HG02970 (cell line): Measurements from ENCODE around the gene POLR3F.
"Not testable (repeated sequence)": the region's sequence is repeated elsewhere in the genome, so short reads cannot be mapped to it uniquely, and the experiment has no call there.

ENCODE experiments used
- ATAC-seq: cut with Tn5 transposase; IDR thresholded peaks from one replicate; pipeline ENCODE4 v1.9.1; 2021; ENCODE audit warnings: mild to moderate bottlenecking, moderate library complexity, moderate number of reproducible peaks; ENCODE audit not compliant: unreplicated experiment, low FRiP score

POLR3F gene

GRCh38 chr20:18466894-18467730 lies at the start of gene POLR3F, which contains the start of gene DZANK1:
Gene POLR3F, plus strand, starts transcription at chr20:18467390. Its CDS starts 117 bp downstream, at chr20:18467507.
Gene DZANK1, minus strand, starts transcription at chr20:18467030. Its CDS starts 1,672 bp downstream, at chr20:18465358.
- peak; percentile 90 for ATAC-seq

GRCh38 chr20:18421608-18422007 lies 45.6 kb upstream of the POLR3F start:
- no peak for ATAC-seq

GRCh38 chr20:18427214-18427613 lies 40.0 kb upstream of the POLR3F start:
- no peak for ATAC-seq

GRCh38 chr20:18428490-18429173 lies 38.6 kb upstream of the POLR3F start:
- ATAC-seq: no peak

GRCh38 chr20:18430172-18430826 lies 36.9 kb upstream of the POLR3F start:
- no peak for ATAC-seq

- no peak for ATAC-seq
Measured at GRCh38 chr20:18431206-18431605, 36.0 kb upstream of the POLR3F start.

- ATAC-seq: no peak
Measured at GRCh38 chr20:18436847-18437246, 30.3 kb upstream of the POLR3F start.

GRCh38 chr20:18440403-18440802 lies 26.8 kb upstream of the POLR3F start:
- ATAC-seq: no peak

GRCh38 chr20:18443886-18444285 lies 23.3 kb upstream of the POLR3F start:
- no peak for ATAC-seq

GRCh38 chr20:18456600-18456999 lies 10.6 kb upstream of the POLR3F start:
- no peak for ATAC-seq

GRCh38 chr20:18465536-18466200 lies 1.5 kb upstream of the POLR3F start:
- no peak for ATAC-seq

- peak; percentile 16 for ATAC-seq
Measured at GRCh38 chr20:18466574-18466893, 656 bp upstream of the POLR3F start.

GRCh38 chr20:18477218-18477617 lies 10.0 kb downstream of the POLR3F start:
- no peak for ATAC-seq

- no peak for ATAC-seq
Measured at GRCh38 chr20:18477821-18478220, 10.6 kb downstream of the POLR3F start.

GRCh38 chr20:18481596-18481995 lies 14.4 kb downstream of the POLR3F start:
- no peak for ATAC-seq

- ATAC-seq: no peak
Measured at GRCh38 chr20:18488301-18488700, 21.1 kb downstream of the POLR3F start.

GRCh38 chr20:18496042-18496441 lies 28.9 kb downstream of the POLR3F start:
- no peak for ATAC-seq

GRCh38 chr20:18496740-18497592 lies 29.8 kb downstream of the POLR3F start, which contains the start of gene RBBP9:
Gene RBBP9, minus strand, starts transcription at chr20:18497225. Its CDS starts 58 bp downstream, at chr20:18497167.
- peak; percentile 96 for ATAC-seq

GRCh38 chr20:18497603-18498002 lies 30.4 kb downstream of the POLR3F start:
- no peak for ATAC-seq

GRCh38 chr20:18501672-18502071 lies 34.5 kb downstream of the POLR3F start:
- ATAC-seq: not testable (repeated sequence)
